Measurements from ENCODE around the gene XPO5.
"Not testable (repeated sequence)": the region's sequence is repeated elsewhere in the genome, so short reads cannot be mapped to it uniquely, and the experiment has no call there.

XPO5 gene

DNA sequence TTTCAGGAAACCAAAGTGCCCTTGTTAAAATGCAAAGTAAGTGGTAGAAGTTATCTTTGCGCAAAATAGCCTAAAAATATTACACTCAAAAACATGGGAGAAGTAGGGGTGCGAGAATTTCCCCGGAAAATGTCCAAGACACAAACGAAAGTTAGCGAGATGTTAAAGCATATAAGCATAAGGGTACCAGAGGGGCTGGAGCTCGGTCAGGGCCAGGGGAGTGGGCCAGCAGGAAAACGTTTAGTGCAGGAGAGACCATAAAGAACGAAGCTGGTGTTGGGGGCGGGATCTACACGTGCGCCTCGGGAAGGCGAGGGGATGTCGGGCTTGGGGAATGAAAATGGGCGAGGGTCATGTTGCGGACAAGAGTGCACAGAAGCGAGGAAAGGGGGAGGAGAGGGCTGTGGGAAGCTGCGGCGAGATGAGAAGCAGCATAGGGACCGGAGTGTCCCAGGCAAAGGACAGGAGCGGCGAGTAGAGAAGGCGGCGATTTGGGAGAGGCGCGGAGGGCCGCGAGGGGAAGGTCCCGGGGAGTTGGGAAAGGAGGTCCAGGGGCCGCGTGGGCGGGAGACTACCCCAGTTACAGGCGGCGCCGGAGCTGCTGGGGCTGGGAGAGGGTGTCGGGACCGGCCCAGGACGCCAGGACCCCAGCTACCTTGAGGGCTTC is 600 bp downstream of the XPO5 start:
- Histone ChIP-seq H3K4me3 (ENCODE audit: low read length) (peak overlapping the region; percentile 92), H3K27ac (ENCODE audit: low read depth, low read length) (peak overlapping the region; percentile 72), H3K4me1 (ENCODE audit: control insufficient read depth, insufficient read depth, low read length) (peaks cover 7% of the 10 kb centered on the region), H3K9ac (ENCODE audit: low read length) (peak overlapping the region; percentile 63), H3K36me3 (ENCODE audit: control insufficient read depth, insufficient read depth, low read length) (peaks cover 9% of the 10 kb centered on the region), H3K27me3 (ENCODE audit: control insufficient read depth, insufficient read depth, low read length) (no peaks in the 10 kb centered on the region)

DNA sequence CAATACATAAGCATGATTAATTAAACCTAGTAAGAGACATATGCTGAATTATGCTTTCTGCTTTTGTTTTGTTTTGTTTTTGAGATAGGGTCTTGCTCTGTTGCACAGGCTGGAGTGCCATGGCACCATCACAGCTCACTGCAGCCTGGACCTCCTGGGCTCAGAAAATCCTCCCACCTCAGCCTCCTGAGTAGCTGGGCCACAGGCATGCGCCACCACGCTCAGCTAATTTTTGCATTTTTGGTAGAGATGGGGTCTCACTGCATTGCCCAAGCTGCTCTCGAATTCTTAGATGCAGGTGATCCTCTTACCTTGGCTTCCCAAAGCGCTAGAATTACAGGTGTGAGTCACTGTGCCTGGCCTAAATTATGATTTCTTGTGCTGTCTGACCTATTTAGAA is 3.8 kb downstream of the XPO5 start:
- Histone ChIP-seq H3K4me3 (ENCODE audit: low read length) (no peak overlapping the region), H3K27ac (ENCODE audit: low read depth, low read length) (no peak overlapping the region), H3K9ac (ENCODE audit: low read length) (no peak overlapping the region), H3K27me3 (ENCODE audit: control insufficient read depth, insufficient read depth, low read length) (no peaks in the 10 kb centered on the region), H3K4me1 (ENCODE audit: control insufficient read depth, insufficient read depth, low read length) (peaks cover 4% of the 10 kb centered on the region), H3K36me3 (ENCODE audit: control insufficient read depth, insufficient read depth, low read length) (peaks cover 13% of the 10 kb centered on the region)

DNA sequence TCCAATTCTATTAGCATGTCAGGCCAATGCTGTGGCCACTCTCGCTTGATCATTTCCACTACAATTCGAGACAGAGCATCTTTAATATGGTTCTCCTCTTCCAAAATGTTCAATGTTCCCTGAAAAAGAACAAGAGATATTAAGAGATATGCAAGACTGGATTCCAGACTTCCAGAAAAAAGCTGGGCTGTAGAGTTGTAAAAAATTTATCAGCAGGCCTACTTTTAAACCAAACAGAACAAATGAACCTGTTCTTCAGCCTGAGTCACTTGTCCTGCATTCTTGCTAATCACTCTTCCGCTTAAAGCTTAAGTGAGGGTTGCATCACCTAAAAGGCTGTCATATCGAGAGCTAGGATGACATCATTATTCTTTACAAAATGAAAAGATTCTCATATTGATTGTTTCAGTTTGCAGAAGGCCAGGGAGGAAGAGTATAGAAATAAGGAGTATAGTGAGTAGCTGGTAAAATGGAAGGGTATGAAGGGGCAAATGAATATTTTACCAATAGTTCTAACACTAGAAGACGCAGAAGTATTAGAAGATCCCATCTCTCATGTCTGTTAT is 4.9 kb downstream of the XPO5 start:
- H3K27ac ChIP-seq (ENCODE audit: low read depth, low read length) = no peak overlapping the region
- no peak overlapping the region for H3K9ac ChIP-seq (ENCODE audit: low read length)
- peaks cover 13% of the 10 kb centered on the region for H3K36me3 ChIP-seq (ENCODE audit: control insufficient read depth, insufficient read depth, low read length)
- H3K4me3 ChIP-seq (ENCODE audit: low read length) = no peak overlapping the region
- no peaks in the 10 kb centered on the region for H3K27me3 ChIP-seq (ENCODE audit: control insufficient read depth, insufficient read depth, low read length)
- peaks cover 4% of the 10 kb centered on the region for H3K4me1 ChIP-seq (ENCODE audit: control insufficient read depth, insufficient read depth, low read length)

- H3K27ac ChIP-seq (ENCODE audit: low read depth, low read length) = no peak overlapping the region
- no peaks in the 10 kb centered on the region for H3K27me3 ChIP-seq (ENCODE audit: control insufficient read depth, insufficient read depth, low read length)
- no peak overlapping the region for H3K9ac ChIP-seq (ENCODE audit: low read length)
- peaks cover 18% of the 10 kb centered on the region for H3K36me3 ChIP-seq (ENCODE audit: control insufficient read depth, insufficient read depth, low read length)
- no peak overlapping the region for H3K4me3 ChIP-seq (ENCODE audit: low read length)
- no peaks in the 10 kb centered on the region for H3K4me1 ChIP-seq (ENCODE audit: control insufficient read depth, insufficient read depth, low read length)
Measured at GRCh38 chr6:43559328-43559727, 16.5 kb downstream of the XPO5 start.

GRCh38 chr6:43557620-43558019 is 18.2 kb downstream of the XPO5 start:
- not testable (repeated sequence) for H3K27ac ChIP-seq (ENCODE audit: low read depth, low read length); H3K4me3 ChIP-seq (ENCODE audit: low read length); H3K27me3 ChIP-seq (ENCODE audit: control insufficient read depth, insufficient read depth, low read length); H3K4me1 ChIP-seq (ENCODE audit: control insufficient read depth, insufficient read depth, low read length); H3K9ac ChIP-seq (ENCODE audit: low read length)
- H3K36me3 ChIP-seq (ENCODE audit: control insufficient read depth, insufficient read depth, low read length) = peaks cover 21% of the 10 kb centered on the region

GRCh38 chr6:43547222-43547621 is 28.6 kb downstream of the XPO5 start:
- peaks cover 22% of the 10 kb centered on the region for H3K36me3 ChIP-seq (ENCODE audit: control insufficient read depth, insufficient read depth, low read length)
- H3K27ac ChIP-seq (ENCODE audit: low read depth, low read length) = no peak overlapping the region
- H3K27me3 ChIP-seq (ENCODE audit: control insufficient read depth, insufficient read depth, low read length) = no peaks in the 10 kb centered on the region
- no peaks in the 10 kb centered on the region for H3K4me1 ChIP-seq (ENCODE audit: control insufficient read depth, insufficient read depth, low read length)
- no peak overlapping the region for H3K9ac ChIP-seq (ENCODE audit: low read length)
- no peak overlapping the region for H3K4me3 ChIP-seq (ENCODE audit: low read length)

DNA sequence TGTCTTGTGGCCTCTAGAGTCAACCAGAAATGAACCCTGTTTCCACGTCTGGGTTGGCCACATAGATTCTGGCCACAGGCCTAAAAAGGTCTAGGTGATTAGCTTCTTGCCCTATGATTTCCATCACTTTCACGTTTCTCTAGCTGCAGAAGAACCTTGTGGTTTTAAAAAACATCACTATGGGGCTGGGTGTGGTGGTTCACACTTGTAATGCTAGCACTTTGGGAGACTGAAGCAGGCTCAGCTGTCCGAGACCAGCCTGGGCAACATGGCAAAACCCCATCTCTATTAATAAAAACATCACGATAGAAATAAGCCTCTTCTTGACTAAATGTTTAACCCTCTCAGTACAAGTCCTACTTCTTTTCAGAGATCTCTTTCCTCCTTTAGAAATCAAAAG is 31.4 kb downstream of the XPO5 start:
- Histone ChIP-seq H3K9ac (ENCODE audit: low read length) (no peak overlapping the region), H3K27me3 (ENCODE audit: control insufficient read depth, insufficient read depth, low read length) (no peaks in the 10 kb centered on the region), H3K4me3 (ENCODE audit: low read length) (no peak overlapping the region), H3K4me1 (ENCODE audit: control insufficient read depth, insufficient read depth, low read length) (no peaks in the 10 kb centered on the region), H3K36me3 (ENCODE audit: control insufficient read depth, insufficient read depth, low read length) (peaks cover 17% of the 10 kb centered on the region), H3K27ac (ENCODE audit: low read depth, low read length) (no peak overlapping the region)

- Histone ChIP-seq H3K4me1 (ENCODE audit: control insufficient read depth, insufficient read depth, low read length) (no peaks in the 10 kb centered on the region), H3K4me3 (ENCODE audit: low read length) (no peak overlapping the region), H3K27ac (ENCODE audit: low read depth, low read length) (no peak overlapping the region), H3K36me3 (ENCODE audit: control insufficient read depth, insufficient read depth, low read length) (peaks cover 8% of the 10 kb centered on the region), H3K9ac (ENCODE audit: low read length) (no peak overlapping the region), H3K27me3 (ENCODE audit: control insufficient read depth, insufficient read depth, low read length) (no peaks in the 10 kb centered on the region)
Measured at GRCh38 chr6:43541774-43542471, 33.9 kb downstream of the XPO5 start.

- no peak overlapping the region for H3K4me3 ChIP-seq (ENCODE audit: low read length)
- H3K27ac ChIP-seq (ENCODE audit: low read depth, low read length) = no peak overlapping the region
- no peaks in the 10 kb centered on the region for H3K4me1 ChIP-seq (ENCODE audit: control insufficient read depth, insufficient read depth, low read length)
- H3K36me3 ChIP-seq (ENCODE audit: control insufficient read depth, insufficient read depth, low read length) = peaks cover 8% of the 10 kb centered on the region
- H3K27me3 ChIP-seq (ENCODE audit: control insufficient read depth, insufficient read depth, low read length) = no peaks in the 10 kb centered on the region
- no peak overlapping the region for H3K9ac ChIP-seq (ENCODE audit: low read length)
Measured at GRCh38 chr6:43540507-43540906, 35.3 kb downstream of the XPO5 start.

GRCh38 chr6:43539409-43539808 is 36.4 kb downstream of the XPO5 start:
- H3K36me3 ChIP-seq (ENCODE audit: control insufficient read depth, insufficient read depth, low read length); H3K27ac ChIP-seq (ENCODE audit: low read depth, low read length); H3K4me1 ChIP-seq (ENCODE audit: control insufficient read depth, insufficient read depth, low read length); H3K27me3 ChIP-seq (ENCODE audit: control insufficient read depth, insufficient read depth, low read length); H3K4me3 ChIP-seq (ENCODE audit: low read length); H3K9ac ChIP-seq (ENCODE audit: low read length): not testable (repeated sequence)

DNA sequence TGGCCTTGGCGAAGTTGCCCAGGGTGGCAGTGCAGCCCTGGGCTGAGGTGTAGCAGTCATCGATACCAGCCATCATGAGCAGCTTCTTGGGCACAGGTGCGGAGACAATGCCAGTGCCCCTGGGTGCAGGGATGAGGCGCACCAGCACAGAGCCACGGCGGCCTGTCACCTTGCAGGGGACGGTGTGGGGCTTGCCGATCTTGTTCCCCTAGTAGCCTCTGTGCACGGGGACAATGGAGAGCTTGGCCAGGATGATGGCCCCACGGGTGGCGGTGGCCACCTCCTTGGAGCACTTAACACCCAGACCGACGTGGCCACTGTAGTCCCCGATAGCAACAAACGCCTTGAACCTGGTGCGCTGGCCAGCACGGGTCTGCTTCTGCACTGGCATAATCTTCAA is 36.9 kb downstream of the XPO5 start:
- not testable (repeated sequence) for H3K9ac ChIP-seq (ENCODE audit: low read length); H3K4me3 ChIP-seq (ENCODE audit: low read length); H3K27ac ChIP-seq (ENCODE audit: low read depth, low read length); H3K36me3 ChIP-seq (ENCODE audit: control insufficient read depth, insufficient read depth, low read length); H3K4me1 ChIP-seq (ENCODE audit: control insufficient read depth, insufficient read depth, low read length); H3K27me3 ChIP-seq (ENCODE audit: control insufficient read depth, insufficient read depth, low read length)

DNA sequence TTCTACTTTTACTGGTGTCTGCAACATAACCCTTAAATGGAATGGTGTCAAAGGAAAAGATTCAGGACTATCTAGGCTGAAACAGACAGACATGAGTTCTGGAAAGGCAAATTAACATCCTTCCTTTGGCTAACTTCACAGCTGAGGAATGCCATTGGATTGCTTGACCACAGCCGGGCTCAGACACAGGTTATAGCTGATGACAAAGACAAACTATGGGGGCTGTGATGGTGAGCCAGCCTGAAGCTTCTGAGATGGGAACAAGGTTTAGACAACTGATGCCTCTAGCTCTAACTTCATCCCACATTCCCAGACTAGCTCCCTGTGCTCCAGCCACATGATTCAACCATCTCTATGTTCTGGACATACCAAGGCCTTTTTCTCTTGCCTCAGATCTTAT is 43.6 kb downstream of the XPO5 start:
- H3K4me1 ChIP-seq (ENCODE audit: control insufficient read depth, insufficient read depth, low read length) = no peaks in the 10 kb centered on the region
- no peaks in the 10 kb centered on the region for H3K27me3 ChIP-seq (ENCODE audit: control insufficient read depth, insufficient read depth, low read length)
- no peak overlapping the region for H3K4me3 ChIP-seq (ENCODE audit: low read length)
- H3K36me3 ChIP-seq (ENCODE audit: control insufficient read depth, insufficient read depth, low read length) = peaks cover 23% of the 10 kb centered on the region
- no peak overlapping the region for H3K27ac ChIP-seq (ENCODE audit: low read depth, low read length)
- H3K9ac ChIP-seq (ENCODE audit: low read length) = no peak overlapping the region

DNA sequence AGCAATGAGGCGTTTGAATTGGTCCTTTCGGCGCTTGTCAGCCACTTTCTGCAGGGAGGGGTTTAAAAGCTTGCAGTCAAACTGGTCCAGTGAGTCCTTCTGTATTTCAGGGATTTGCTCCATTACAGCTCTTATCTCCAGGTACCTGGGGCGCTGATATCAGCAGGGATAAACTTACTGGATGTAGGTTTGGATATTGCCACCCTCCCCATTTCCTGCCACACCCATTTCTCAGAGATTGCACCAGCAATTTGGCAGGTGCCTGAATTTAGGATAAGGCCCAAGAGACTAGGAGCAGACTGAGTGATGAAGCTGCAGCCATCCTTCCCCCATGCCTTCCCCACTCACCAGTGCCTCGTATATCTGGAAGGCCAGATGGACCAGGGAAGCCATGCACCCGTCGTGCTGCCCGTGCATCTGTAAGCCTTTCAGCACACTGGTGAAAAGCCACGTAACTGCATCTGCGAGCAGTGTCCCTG is 51.3 kb downstream of the XPO5 start:
- no peak overlapping the region for H3K9ac ChIP-seq (ENCODE audit: low read length)
- H3K27me3 ChIP-seq (ENCODE audit: control insufficient read depth, insufficient read depth, low read length) = no peaks in the 10 kb centered on the region
- H3K4me3 ChIP-seq (ENCODE audit: low read length) = no peak overlapping the region
- H3K4me1 ChIP-seq (ENCODE audit: control insufficient read depth, insufficient read depth, low read length) = no peaks in the 10 kb centered on the region
- peaks cover 48% of the 10 kb centered on the region for H3K36me3 ChIP-seq (ENCODE audit: control insufficient read depth, insufficient read depth, low read length)
- no peak overlapping the region for H3K27ac ChIP-seq (ENCODE audit: low read depth, low read length)

All from rectal smooth muscle tissue (tissue), 1 donor.